ENCODE results near the gene TOGARAM1.

Gene TOGARAM1

DNA sequence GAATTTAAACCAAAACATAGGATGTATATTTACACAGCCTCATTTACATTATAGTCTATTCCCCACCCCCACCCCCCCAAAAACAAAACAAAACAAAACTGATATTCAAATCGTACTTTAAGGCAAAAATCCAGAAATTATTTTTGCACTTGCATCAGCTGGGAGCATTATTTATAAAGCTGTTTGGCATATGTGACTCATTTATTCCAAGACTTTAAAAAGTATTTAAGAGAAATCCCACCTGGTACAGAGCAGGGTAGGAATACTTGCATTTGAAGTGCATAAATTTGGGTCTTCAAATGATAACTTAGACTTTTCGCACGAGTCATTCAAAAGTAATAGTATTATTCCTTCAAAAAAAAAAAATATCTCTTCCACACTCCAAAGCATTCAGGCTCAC, 1.3 kb upstream of the TOGARAM1 start:
- TF ChIP-seq CTCF (IDR thresholded peaks at IDR 0.05; ENCODE audit: low read depth, low read length) = no peak
- peak overlapping the region; percentile 68 for H3K4me3 ChIP-seq (ENCODE audit: low read depth, low read length)
- DNase-seq (ENCODE audit: low read depth, low spot score) = no peak
- in situ Hi-C loops (cut with HindIII; ENCODE audit: low sequenced_read_pairs) = no loop called here

DNA sequence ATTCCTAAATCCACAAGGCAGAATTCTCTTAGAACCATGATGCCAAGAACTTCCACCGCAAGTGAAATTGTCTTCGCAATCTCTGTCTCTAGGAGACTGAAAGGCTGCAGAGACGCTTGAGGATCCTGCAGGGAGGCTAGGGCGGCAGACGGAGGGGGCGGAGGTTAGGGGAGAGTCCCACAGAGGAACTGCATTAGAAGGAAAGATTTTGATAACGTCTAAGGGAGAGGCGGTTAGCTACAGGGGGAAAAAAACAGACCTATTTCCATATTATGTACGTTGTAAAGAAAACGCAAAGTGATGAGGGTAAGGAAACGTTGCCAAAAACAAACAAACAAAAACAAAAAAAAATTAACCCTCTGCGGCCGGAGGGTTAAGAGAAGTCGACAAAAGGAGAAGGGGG, 838 bp upstream of the TOGARAM1 start:
- in situ Hi-C loops (cut with HindIII; ENCODE audit: low sequenced_read_pairs) = no loop called here
- peak overlapping the region; percentile 68 for H3K4me3 ChIP-seq (ENCODE audit: low read depth, low read length)
- peak; percentile 60 for DNase-seq (ENCODE audit: low read depth, low spot score)
- TF ChIP-seq CTCF (IDR thresholded peaks at IDR 0.05; ENCODE audit: low read depth, low read length) = no peak

DNA sequence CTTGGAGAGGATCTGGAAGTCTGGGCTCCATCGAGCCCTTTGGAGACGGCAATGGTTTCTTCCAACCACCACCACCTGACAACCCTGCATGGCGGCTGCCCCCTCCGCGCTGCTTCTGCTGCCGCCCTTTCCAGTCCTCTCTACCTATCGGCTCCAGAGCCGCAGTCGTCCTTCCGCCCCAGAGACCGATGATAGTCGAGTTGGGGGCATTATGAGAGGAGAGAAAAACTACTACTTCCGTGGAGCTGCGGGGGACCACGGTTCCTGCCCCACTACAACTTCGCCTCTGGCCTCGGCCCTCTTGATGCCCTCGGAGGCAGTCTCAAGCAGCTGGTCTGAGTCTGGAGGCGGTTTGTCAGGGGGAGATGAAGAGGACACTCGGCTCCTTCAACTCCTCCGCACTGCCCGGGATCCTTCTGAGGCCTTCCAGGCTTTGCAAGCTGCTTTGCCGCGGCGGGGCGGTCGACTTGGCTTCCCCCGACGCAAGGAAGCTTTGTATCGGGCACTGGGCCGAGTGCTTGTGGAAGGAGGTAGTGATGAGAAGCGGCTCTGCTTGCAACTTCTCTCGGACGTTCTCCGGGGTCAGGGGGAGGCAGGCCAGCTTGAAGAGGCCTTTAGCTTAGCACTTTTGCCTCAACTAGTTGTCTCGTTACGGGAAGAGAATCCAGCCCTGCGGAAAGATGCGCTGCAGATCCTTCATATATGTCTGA, 499 bp downstream of the TOGARAM1 start:
- H3K4me3 ChIP-seq (ENCODE audit: low read depth, low read length) = peak overlapping the region; percentile 68
- in situ Hi-C loops (cut with HindIII; ENCODE audit: low sequenced_read_pairs) = no loop called here
- peak; percentile 58 for DNase-seq (ENCODE audit: low read depth, low spot score)
- TF ChIP-seq CTCF (IDR thresholded peaks at IDR 0.05; ENCODE audit: low read depth, low read length) = no peak

DNA sequence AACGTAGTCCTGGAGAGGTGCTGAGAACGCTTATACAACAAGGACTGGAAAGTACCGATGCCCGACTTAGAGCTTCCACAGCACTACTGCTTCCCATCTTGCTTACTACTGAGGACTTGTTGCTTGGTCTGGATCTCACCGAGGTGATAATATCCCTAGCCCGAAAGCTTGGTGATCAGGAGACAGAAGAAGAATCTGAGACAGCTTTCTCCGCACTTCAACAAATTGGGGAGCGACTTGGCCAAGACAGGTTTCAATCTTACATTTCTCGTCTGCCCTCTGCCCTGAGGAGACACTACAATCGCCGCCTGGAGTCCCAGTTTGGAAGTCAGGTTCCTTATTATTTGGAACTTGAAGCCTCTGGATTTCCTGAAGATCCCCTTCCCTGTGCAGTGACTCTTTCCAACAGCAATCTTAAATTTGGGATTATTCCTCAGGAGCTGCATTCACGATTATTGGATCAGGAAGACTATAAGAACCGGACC, 1.1 kb downstream of the TOGARAM1 start:
- in situ Hi-C loops (cut with HindIII; ENCODE audit: low sequenced_read_pairs) = no loop called here
- no peak for TF ChIP-seq CTCF (IDR thresholded peaks at IDR 0.05; ENCODE audit: low read depth, low read length)
- H3K4me3 ChIP-seq (ENCODE audit: low read depth, low read length) = peak overlapping the region; percentile 68
- no peak for DNase-seq (ENCODE audit: low read depth, low spot score)

DNA sequence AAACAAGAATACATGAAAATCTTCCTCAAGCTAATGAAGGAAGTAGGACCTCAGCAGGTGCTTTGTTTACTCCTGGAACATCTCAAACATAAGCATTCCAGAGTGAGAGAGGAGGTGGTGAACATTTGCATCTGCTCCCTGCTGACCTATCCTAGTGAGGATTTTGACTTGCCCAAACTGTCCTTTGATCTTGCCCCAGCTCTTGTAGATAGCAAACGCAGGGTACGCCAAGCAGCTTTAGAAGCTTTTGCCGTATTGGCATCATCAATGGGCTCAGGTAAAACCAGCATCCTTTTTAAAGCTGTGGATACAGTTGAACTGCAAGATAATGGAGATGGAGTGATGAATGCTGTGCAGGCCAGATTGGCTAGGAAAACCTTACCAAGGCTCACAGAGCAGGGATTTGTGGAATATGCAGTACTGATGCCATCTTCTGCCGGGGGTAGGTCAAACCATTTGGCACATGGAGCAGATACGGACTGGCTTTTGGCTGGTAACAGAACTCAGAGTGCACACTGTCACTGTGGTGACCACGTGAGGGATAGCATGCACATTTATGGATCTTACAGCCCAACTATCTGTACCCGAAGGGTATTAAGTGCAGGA, 1.9 kb downstream of the TOGARAM1 start:
- no peak for TF ChIP-seq CTCF (IDR thresholded peaks at IDR 0.05; ENCODE audit: low read depth, low read length)
- DNase-seq (ENCODE audit: low read depth, low spot score) = no peak
- in situ Hi-C loops (cut with HindIII; ENCODE audit: low sequenced_read_pairs) = no loop called here
- peak overlapping the region; percentile 68 for H3K4me3 ChIP-seq (ENCODE audit: low read depth, low read length)

- TF ChIP-seq CTCF (IDR thresholded peaks at IDR 0.05; ENCODE audit: low read depth, low read length) = no peak
- peak overlapping the region; percentile 11 for H3K4me3 ChIP-seq (ENCODE audit: low read depth, low read length)
- in situ Hi-C loops (cut with HindIII; ENCODE audit: low sequenced_read_pairs) = no loop called here
- no peak for DNase-seq (ENCODE audit: low read depth, low spot score)
Observed at GRCh38 chr14:44966601-44967336, 4.8 kb downstream of the TOGARAM1 start.
